Liver (tissue), 9 donors: Measurements from ENCODE around the gene RAB31. TPM values are rescaled to one million over a fixed set of nuclear protein-coding genes. Genes with fewer than 3 reads are reported as not detected.

Source experiments
- DNase-seq: peaks from one replicate; pipeline ENCODE4 v3.0.0-alpha.2; 2017; ENCODE audit warnings: low spot score
- H3K27ac ChIP-seq, 2 donors: one replicate each; pipeline ENCODE4 v1.7.0; 2013; ENCODE audit warnings: inconsistent platforms in 2 of 2, low read length in 2 of 2, control low read depth in 1 of 2, low read depth in 1 of 2, mild to moderate bottlenecking in 1 of 2
- H3K27me3 ChIP-seq, 4 donors: one replicate each; pipeline versions ENCODE4 v1.6.1 to v1.7.0; 2013; ENCODE audit warnings: low read length in 3 of 4, inconsistent platforms in 1 of 4, mild to moderate bottlenecking in 1 of 4, moderate library complexity in 1 of 4; ENCODE audit not compliant: control insufficient read depth in 4 of 4, insufficient read depth in 4 of 4
- H3K36me3 ChIP-seq, 4 donors: one replicate each; pipeline versions ENCODE4 v1.6.1 to v1.7.0; 2013; ENCODE audit warnings: low read length in 3 of 4, mild to moderate bottlenecking in 3 of 4, low read depth in 1 of 4, moderate library complexity in 1 of 4; ENCODE audit not compliant: control insufficient read depth in 4 of 4, insufficient read depth in 3 of 4
- H3K4me1 ChIP-seq, 4 donors: one replicate each; pipeline versions ENCODE4 v1.6.1 to v1.7.0; 2013; ENCODE audit warnings: low read length in 3 of 4, mild to moderate bottlenecking in 3 of 4, moderate library complexity in 1 of 4; ENCODE audit not compliant: control insufficient read depth in 4 of 4, insufficient read depth in 4 of 4
- H3K4me3 ChIP-seq, 3 donors: one replicate each; pipeline versions ENCODE4 v1.6.1 to v1.7.0; 2013; ENCODE audit warnings: low read length in 3 of 3, control low read depth in 1 of 3, low read depth in 1 of 3, mild to moderate bottlenecking in 1 of 3
- H3K9ac ChIP-seq, 2 donors: one replicate each; pipeline ENCODE4 v1.7.0; 2013; ENCODE audit warnings: low read length in 2 of 2, mild to moderate bottlenecking in 2 of 2, moderate library complexity in 2 of 2, control low read depth in 1 of 2, low read depth in 1 of 2
- H3K9me3 ChIP-seq, 4 donors: one replicate each; pipeline versions ENCODE4 v1.6.1 to v1.7.0; 2013; ENCODE audit warnings: low read length in 3 of 4; ENCODE audit not compliant: control insufficient read depth in 4 of 4
- EGR1 ChIP-seq, 2 donors: IDR thresholded peaks; 2 replicates each; pipeline ENCODE4 v1.6.1; 2016 to 2018; ENCODE audit warnings: antibody characterized with exemption in 2 of 2, low read depth in 2 of 2
- FOXA1 ChIP-seq: IDR thresholded peaks from 2 replicates; pipeline ENCODE4 v1.6.1; 2016; ENCODE audit warnings: antibody characterized with exemption
- FOXA2 ChIP-seq: IDR thresholded peaks from 2 replicates; pipeline ENCODE4 v1.6.1; 2016; ENCODE audit warnings: antibody characterized with exemption
- GABPA ChIP-seq, 2 donors: IDR thresholded peaks in 1 of 2; conservative IDR thresholded peaks in 1 of 2; 2 replicates each; pipeline ENCODE4 v1.6.1; 2016; ENCODE audit warnings: antibody characterized with exemption in 2 of 2, mild to moderate bottlenecking in 1 of 2, moderate library complexity in 1 of 2
- HNF4G ChIP-seq: IDR thresholded peaks from 2 replicates; pipeline ENCODE4 v1.6.1; 2016; ENCODE audit warnings: antibody characterized with exemption
- JUND ChIP-seq, 2 donors: IDR thresholded peaks; 2 replicates each; pipeline ENCODE4 v1.6.1; 2016; ENCODE audit warnings: antibody characterized with exemption in 2 of 2
- NR2F2 ChIP-seq: IDR thresholded peaks from 2 replicates; pipeline ENCODE4 v1.6.1; 2016; ENCODE audit warnings: antibody characterized with exemption
- RAD21 ChIP-seq, 2 donors: IDR thresholded peaks; 2 replicates each; pipeline ENCODE4 v1.6.1; 2016; ENCODE audit warnings: antibody characterized with exemption in 2 of 2, mild to moderate bottlenecking in 2 of 2
- RXRA ChIP-seq, 2 donors: IDR thresholded peaks; 2 replicates each; pipeline ENCODE4 v1.6.1; 2017 to 2018; ENCODE audit warnings: antibody characterized with exemption in 2 of 2, mild to moderate bottlenecking in 1 of 2
- SP1 ChIP-seq: IDR thresholded peaks from 2 replicates; pipeline ENCODE4 v1.6.1; 2018; ENCODE audit warnings: antibody characterized with exemption, mild to moderate bottlenecking
- TAF1 ChIP-seq: conservative IDR thresholded peaks from 2 replicates; pipeline ENCODE4 v1.6.1; 2016; ENCODE audit warnings: antibody characterized with exemption, mild to moderate bottlenecking
- YY1 ChIP-seq: IDR thresholded peaks from 2 replicates; pipeline ENCODE4 v1.6.1; 2016; ENCODE audit warnings: antibody characterized with exemption, mild to moderate bottlenecking
- WGBS: extraction: QIAGEN DNeasy Blood & Tissue Kit; methylation state at CpG from one replicate; pipeline ENCODE4 v1.1.7; 2013; 5-methylcytosine and 5-hydroxymethylcytosine counted together
- polyA plus RNA-seq, 2 donors: library from polyadenylated mRNA; stranded (reverse) in 1 of 2; unstranded in 1 of 2; fragments of 200-250 nt in 1 of 2; fragments of >200 nt in 1 of 2; fragmentation: Nextera tagmentation in 1 of 2; extraction: Ambion mirVana in 1 of 2; gene quantifications; one replicate each; pipeline versions ENCODE4 v1.2.1 to v1.2.3, GENCODE V29; 2013 to 2015
- total RNA-seq, 2 donors: library from RNA; depleted of rRNA; stranded (reverse); fragments of >200 nt; gene quantifications; one replicate each; pipeline ENCODE4 v1.2.3, GENCODE V29; 2014
- TF ChIP-seq, protein P1 (sequence below): IDR thresholded peaks from 2 replicates; pipeline ENCODE4 v1.6.1; 2016; ENCODE audit warnings: antibody characterized with exemption, mild to moderate bottlenecking
- TF ChIP-seq, protein P2 (sequence below): IDR thresholded peaks from 2 replicates; pipeline ENCODE4 v1.6.1; 2016; ENCODE audit warnings: antibody characterized with exemption
- TF ChIP-seq, protein P3 (sequence below): IDR thresholded peaks from 2 replicates; pipeline ENCODE4 v1.6.1; 2016; ENCODE audit warnings: antibody characterized with exemption
- TF ChIP-seq, protein P4 (sequence below): fragments of 150-350 bp; IDR thresholded peaks from 2 replicates; pipeline ENCODE4 v1.5.1; 2017; ENCODE audit warnings: improper control_type of control experiment, low read depth, low read length; ENCODE audit not compliant: missing input control
- TF ChIP-seq, protein P5 (sequence below): IDR thresholded peaks from 2 replicates; pipeline ENCODE4 v1.6.1; 2016; ENCODE audit warnings: antibody characterized with exemption
- donor health status: healthy.
- donor health status: healthy.
- donor health status: healthy.
- donor health status: healthy.
- donor health status: healthy.

RAB31 gene
- total and polyA plus RNA-seq, 4 donors: 3.6 to 12.8 (median 9.7) TPM

DNA sequence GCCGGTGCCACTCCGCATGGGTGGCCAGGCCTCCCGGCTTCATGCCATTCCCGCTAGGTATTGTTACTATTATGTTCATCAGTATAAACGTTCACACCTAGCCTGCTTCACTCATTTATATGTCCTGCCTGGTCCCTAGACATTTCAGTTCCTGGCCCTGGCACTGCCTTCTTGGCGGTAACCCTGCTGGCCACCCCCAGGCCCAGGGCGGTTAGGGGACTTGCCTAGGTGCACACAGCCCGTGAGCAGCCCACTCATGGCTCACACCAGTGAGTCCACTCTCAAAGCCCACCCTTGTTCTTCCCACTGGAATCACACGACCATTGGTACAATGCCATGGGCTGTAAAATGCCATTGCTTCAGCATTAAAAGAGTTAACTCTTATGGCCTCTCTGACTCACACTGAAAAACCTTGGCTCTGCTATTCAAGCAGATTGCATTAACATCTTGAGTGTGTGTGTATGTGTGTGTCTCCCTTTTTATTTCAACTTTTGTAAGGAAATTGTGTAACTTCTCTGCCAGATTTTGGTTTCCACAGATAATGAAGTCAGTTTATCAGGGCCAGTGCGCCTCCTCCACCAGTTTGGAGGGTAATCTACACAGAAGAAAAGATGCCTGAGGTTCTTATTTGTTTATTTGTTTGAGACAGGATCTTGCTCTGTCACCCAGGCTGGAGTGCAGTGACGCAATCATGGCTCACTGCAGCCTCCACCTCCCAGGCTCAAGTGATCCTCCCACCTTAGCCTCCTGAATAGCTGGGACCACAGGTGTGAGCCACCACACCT is 74.2 kb downstream of the RAB31 start:
- Histone ChIP-seq H3K27me3 (no peaks in the 10 kb centered on the region), H3K4me3 (no peak overlapping the region), H3K36me3 (no peaks in the 10 kb centered on the region), H3K9ac (no peak overlapping the region), H3K9me3 (no peaks in the 10 kb centered on the region), H3K4me1 (peaks cover 0 to 8% (median 4%) of the 10 kb centered on the region in 4 donors), H3K27ac (no peak overlapping the region)
- WGBS: 91% methylated on average over 11 of the region's 11 CpGs
- DNase-seq: no peak
- TF ChIP-seq FOXA2: no peak
- TF ChIP-seq, protein P1, sequence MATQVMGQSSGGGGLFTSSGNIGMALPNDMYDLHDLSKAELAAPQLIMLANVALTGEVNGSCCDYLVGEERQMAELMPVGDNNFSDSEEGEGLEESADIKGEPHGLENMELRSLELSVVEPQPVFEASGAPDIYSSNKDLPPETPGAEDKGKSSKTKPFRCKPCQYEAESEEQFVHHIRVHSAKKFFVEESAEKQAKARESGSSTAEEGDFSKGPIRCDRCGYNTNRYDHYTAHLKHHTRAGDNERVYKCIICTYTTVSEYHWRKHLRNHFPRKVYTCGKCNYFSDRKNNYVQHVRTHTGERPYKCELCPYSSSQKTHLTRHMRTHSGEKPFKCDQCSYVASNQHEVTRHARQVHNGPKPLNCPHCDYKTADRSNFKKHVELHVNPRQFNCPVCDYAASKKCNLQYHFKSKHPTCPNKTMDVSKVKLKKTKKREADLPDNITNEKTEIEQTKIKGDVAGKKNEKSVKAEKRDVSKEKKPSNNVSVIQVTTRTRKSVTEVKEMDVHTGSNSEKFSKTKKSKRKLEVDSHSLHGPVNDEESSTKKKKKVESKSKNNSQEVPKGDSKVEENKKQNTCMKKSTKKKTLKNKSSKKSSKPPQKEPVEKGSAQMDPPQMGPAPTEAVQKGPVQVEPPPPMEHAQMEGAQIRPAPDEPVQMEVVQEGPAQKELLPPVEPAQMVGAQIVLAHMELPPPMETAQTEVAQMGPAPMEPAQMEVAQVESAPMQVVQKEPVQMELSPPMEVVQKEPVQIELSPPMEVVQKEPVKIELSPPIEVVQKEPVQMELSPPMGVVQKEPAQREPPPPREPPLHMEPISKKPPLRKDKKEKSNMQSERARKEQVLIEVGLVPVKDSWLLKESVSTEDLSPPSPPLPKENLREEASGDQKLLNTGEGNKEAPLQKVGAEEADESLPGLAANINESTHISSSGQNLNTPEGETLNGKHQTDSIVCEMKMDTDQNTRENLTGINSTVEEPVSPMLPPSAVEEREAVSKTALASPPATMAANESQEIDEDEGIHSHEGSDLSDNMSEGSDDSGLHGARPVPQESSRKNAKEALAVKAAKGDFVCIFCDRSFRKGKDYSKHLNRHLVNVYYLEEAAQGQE: no peak
- TF ChIP-seq TAF1: no peak
- TF ChIP-seq, protein P2, sequence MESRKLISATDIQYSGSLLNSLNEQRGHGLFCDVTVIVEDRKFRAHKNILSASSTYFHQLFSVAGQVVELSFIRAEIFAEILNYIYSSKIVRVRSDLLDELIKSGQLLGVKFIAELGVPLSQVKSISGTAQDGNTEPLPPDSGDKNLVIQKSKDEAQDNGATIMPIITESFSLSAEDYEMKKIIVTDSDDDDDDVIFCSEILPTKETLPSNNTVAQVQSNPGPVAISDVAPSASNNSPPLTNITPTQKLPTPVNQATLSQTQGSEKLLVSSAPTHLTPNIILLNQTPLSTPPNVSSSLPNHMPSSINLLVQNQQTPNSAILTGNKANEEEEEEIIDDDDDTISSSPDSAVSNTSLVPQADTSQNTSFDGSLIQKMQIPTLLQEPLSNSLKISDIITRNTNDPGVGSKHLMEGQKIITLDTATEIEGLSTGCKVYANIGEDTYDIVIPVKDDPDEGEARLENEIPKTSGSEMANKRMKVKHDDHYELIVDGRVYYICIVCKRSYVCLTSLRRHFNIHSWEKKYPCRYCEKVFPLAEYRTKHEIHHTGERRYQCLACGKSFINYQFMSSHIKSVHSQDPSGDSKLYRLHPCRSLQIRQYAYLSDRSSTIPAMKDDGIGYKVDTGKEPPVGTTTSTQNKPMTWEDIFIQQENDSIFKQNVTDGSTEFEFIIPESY: no peak
- no peak for TF ChIP-seq YY1
- TF ChIP-seq, protein P3, sequence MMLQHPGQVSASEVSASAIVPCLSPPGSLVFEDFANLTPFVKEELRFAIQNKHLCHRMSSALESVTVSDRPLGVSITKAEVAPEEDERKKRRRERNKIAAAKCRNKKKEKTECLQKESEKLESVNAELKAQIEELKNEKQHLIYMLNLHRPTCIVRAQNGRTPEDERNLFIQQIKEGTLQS: no peak

DNA sequence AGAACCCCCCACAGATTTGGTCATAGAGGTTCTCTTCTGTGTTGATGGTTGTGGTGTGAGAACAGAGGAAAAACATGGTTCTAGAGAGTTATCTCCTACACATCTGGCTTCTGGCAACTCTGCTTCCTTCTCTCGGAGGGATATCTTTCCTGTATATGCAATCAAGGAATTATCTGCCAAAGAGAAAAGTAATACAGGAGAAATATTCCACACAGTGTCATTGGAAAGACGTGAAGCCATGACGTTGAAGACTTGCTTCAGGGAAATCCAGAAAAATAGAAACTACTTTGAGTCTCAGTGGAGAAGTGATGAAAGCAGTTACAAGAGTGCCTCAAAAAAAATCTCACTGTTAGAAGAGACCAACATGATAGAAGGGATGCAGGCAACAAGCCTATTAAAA is 78.5 kb downstream of the RAB31 start:
- 92% methylated on average over 3 of the region's 3 CpGs for WGBS
- no peaks in the 10 kb centered on the region for H3K4me1 ChIP-seq

More for the DNA sequence above, 78.5 kb downstream of the RAB31 start:
- no peak overlapping the region for H3K9ac ChIP-seq
- no peaks in the 10 kb centered on the region for H3K9me3 ChIP-seq
- TF ChIP-seq FOXA1: no peak
- TF ChIP-seq, protein P4, sequence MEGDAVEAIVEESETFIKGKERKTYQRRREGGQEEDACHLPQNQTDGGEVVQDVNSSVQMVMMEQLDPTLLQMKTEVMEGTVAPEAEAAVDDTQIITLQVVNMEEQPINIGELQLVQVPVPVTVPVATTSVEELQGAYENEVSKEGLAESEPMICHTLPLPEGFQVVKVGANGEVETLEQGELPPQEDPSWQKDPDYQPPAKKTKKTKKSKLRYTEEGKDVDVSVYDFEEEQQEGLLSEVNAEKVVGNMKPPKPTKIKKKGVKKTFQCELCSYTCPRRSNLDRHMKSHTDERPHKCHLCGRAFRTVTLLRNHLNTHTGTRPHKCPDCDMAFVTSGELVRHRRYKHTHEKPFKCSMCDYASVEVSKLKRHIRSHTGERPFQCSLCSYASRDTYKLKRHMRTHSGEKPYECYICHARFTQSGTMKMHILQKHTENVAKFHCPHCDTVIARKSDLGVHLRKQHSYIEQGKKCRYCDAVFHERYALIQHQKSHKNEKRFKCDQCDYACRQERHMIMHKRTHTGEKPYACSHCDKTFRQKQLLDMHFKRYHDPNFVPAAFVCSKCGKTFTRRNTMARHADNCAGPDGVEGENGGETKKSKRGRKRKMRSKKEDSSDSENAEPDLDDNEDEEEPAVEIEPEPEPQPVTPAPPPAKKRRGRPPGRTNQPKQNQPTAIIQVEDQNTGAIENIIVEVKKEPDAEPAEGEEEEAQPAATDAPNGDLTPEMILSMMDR: no peak
- TF ChIP-seq EGR1 (IDR thresholded peaks at IDR 0.05; ENCODE audit: low read depth in 2 of 2): no peak
- TF ChIP-seq RXRA (IDR thresholded peaks at IDR 0.05): no peak
- no peak for TF ChIP-seq RAD21 (IDR thresholded peaks at IDR 0.05)
- TF ChIP-seq YY1: no peak
- no peak for TF ChIP-seq SP1
- TF ChIP-seq GABPA (IDR thresholded peaks at IDR 0.05 in 1 of 2, conservative IDR thresholded peaks at IDR 0.05 in 1 of 2): no peak
- no peak for TF ChIP-seq JUND (IDR thresholded peaks at IDR 0.05)
- no peak for TF ChIP-seq NR2F2
- TF ChIP-seq HNF4G: no peak
- TF ChIP-seq, protein P5, sequence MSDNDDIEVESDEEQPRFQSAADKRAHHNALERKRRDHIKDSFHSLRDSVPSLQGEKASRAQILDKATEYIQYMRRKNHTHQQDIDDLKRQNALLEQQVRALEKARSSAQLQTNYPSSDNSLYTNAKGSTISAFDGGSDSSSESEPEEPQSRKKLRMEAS: no peak
- TF ChIP-seq, protein P2: no peak
- H3K27ac ChIP-seq: no peak overlapping the region
- H3K4me3 ChIP-seq: no peak overlapping the region
- no peak for DNase-seq
- H3K36me3 ChIP-seq: no peaks in the 10 kb centered on the region
- no peaks in the 10 kb centered on the region for H3K27me3 ChIP-seq
